H1 (cell line): ENCODE data around the gene OR9K2. TPM values are rescaled to one million over a fixed set of nuclear protein-coding genes. Genes with fewer than 3 reads are reported as not detected.
A peak's percentile ranks its signal among the peaks of the same experiment; 100 is the strongest.

Experiments used
- CTCF ChIA-PET: fragments of 300-600 bp; sonication (Branson Sonifier 250); formaldehyde crosslinking; loops from one replicate; lab custom pipeline; 2021; ENCODE audit not compliant: partially characterized antibody; lab: Charles Lee
- POLR2A ChIA-PET: fragments of 300-600 bp; sonication (Branson Sonifier 250); formaldehyde crosslinking; loops from one replicate; lab custom pipeline; 2021; ENCODE audit warnings: inconsistent platforms; ENCODE audit not compliant: partially characterized antibody; lab: Charles Lee
- DNase-seq, 2 experiments: peaks; one replicate each; pipeline versions ENCODE4 v3.0.0 to v3.0.0-alpha.2; 2010 to 2022; ENCODE audit warnings: low spot score in 2 of 2, low read depth in 1 of 2, mixed read lengths in 1 of 2
- FAIRE-seq: peaks from 2 replicates; lab custom pipeline; 2011; peaks lifted over from hg19 to GRCh38; lab: Jason Lieb, UNC
- H2AFZ ChIP-seq: 2 replicates; pipeline ENCODE4 v1.8.1; 2012; ENCODE audit warnings: low read length, inconsistent platforms
- H2AK5ac ChIP-seq: 2 replicates; pipeline ENCODE4 v1.6.1; 2013; ENCODE audit warnings: low read depth, low read length
- H2BK120ac ChIP-seq: replicated peaks from 2 replicates; pipeline ENCODE3; 2013; ENCODE audit warnings: low read depth, low read length, inconsistent platforms
- H2BK12ac ChIP-seq: 2 replicates; pipeline ENCODE4 v1.6.1; 2013; ENCODE audit warnings: low read depth, low read length
- H2BK15ac ChIP-seq: 2 replicates; pipeline ENCODE4 v1.6.1; 2013; ENCODE audit warnings: low read length
- H2BK20ac ChIP-seq: 2 replicates; pipeline ENCODE4 v1.6.1; 2013; ENCODE audit warnings: low read length
- H2BK5ac ChIP-seq: 2 replicates; pipeline ENCODE4 v1.6.1; 2013; ENCODE audit warnings: low read depth, low read length
- H3K14ac ChIP-seq: 2 replicates; pipeline ENCODE4 v1.6.1; 2013; ENCODE audit warnings: inconsistent platforms; ENCODE audit not compliant: insufficient read length
- H3K18ac ChIP-seq: 2 replicates; pipeline ENCODE4 v1.6.1; 2013; ENCODE audit warnings: low read length; ENCODE audit errors: extremely low read depth
- H3K23ac ChIP-seq: 2 replicates; pipeline ENCODE4 v1.6.1; 2013; ENCODE audit warnings: inconsistent platforms; ENCODE audit not compliant: insufficient read length
- H3K23me2 ChIP-seq: 2 replicates; pipeline ENCODE4 v1.6.1; 2013; ENCODE audit warnings: low read depth, low read length
- H3K27ac ChIP-seq: 2 replicates; pipeline ENCODE4 v1.6.1; 2011; ENCODE audit warnings: low read depth, low read length, inconsistent platforms
- H3K27me3 ChIP-seq, 4 experiments: replicated peaks in 1 of 4; 1 replicate in 1 of 4; 2 replicates in 3 of 4; pipeline versions ENCODE4 v1.6.1 to v1.8.1; 2011 to 2013; ENCODE audit warnings: low read length in 3 of 4, mild to moderate bottlenecking in 3 of 4, inconsistent platforms in 2 of 4, mixed read lengths in 2 of 4, moderate library complexity in 1 of 4; ENCODE audit not compliant: control insufficient read depth in 3 of 4, insufficient read depth in 3 of 4; ENCODE audit errors: extremely low read depth in 1 of 4
- H3K36me3 ChIP-seq, 4 experiments: 2 replicates each; pipeline versions ENCODE4 v1.6.1 to v1.8.1; 2011 to 2013; ENCODE audit warnings: mild to moderate bottlenecking in 4 of 4, low read length in 3 of 4, moderate library complexity in 2 of 4, control low read depth in 1 of 4, inconsistent platforms in 1 of 4; ENCODE audit not compliant: insufficient read depth in 4 of 4, control insufficient read depth in 2 of 4
- H3K4ac ChIP-seq: replicated peaks from 2 replicates; pipeline ENCODE3; 2013; ENCODE audit warnings: low read length, low read depth, mixed read lengths, inconsistent platforms; ENCODE audit not compliant: insufficient read length
- H3K4me1 ChIP-seq, 4 experiments: replicated peaks in 1 of 4; 1 replicate in 1 of 4; 2 replicates in 3 of 4; pipeline versions ENCODE4 v1.6.1 to v1.8.1; 2011 to 2013; ENCODE audit warnings: low read length in 3 of 4, inconsistent platforms in 2 of 4, mixed read lengths in 1 of 4; ENCODE audit not compliant: insufficient read depth in 4 of 4, control insufficient read depth in 3 of 4
- H3K4me2 ChIP-seq, 2 experiments: 2 replicates each; pipeline versions ENCODE4 v1.6.1 to v1.8.1; 2011 to 2013; ENCODE audit warnings: low read depth in 2 of 2, low read length in 2 of 2, control low read depth in 1 of 2, inconsistent platforms in 1 of 2, mild to moderate bottlenecking in 1 of 2; ENCODE audit not compliant: insufficient read depth in 1 of 2
- H3K4me3 ChIP-seq, 4 experiments: fragments of 200-600, 300-600 bp in 1 of 4; sonication (generic), shearing (Covaris generic), sonication (Bioruptor Twin) in 1 of 4; 2 replicates each; pipeline versions ENCODE4 v1.5.1 to v1.8.1; 2011 to 2016; ENCODE audit warnings: low read length in 4 of 4, low read depth in 3 of 4, control low read depth in 2 of 4, inconsistent platforms in 2 of 4, mild to moderate bottlenecking in 2 of 4, mixed read lengths in 1 of 4, moderate library complexity in 1 of 4; ENCODE audit not compliant: insufficient read depth in 2 of 4; ENCODE audit errors: extremely low read depth in 1 of 4
- H3K56ac ChIP-seq: replicated peaks from 2 replicates; pipeline ENCODE3; 2013; ENCODE audit warnings: low read depth, mild to moderate bottlenecking, mixed read lengths, low read length, inconsistent platforms; ENCODE audit not compliant: insufficient read length
- H3K79me1 ChIP-seq: 2 replicates; pipeline ENCODE4 v1.6.1; 2013; ENCODE audit warnings: low read depth, low read length, control low read depth
- H3K79me2 ChIP-seq, 2 experiments: 2 replicates each; pipeline versions ENCODE4 v1.6.1 to v1.8.1; 2012 to 2013; ENCODE audit warnings: low read length in 2 of 2, mild to moderate bottlenecking in 2 of 2, inconsistent platforms in 1 of 2; ENCODE audit not compliant: insufficient read depth in 2 of 2, control insufficient read depth in 1 of 2
- H3K9ac ChIP-seq, 4 experiments: replicated peaks in 1 of 4; 1 replicate in 1 of 4; 2 replicates in 3 of 4; pipeline versions ENCODE4 v1.6.1 to v1.8.1; 2011 to 2013; ENCODE audit warnings: low read depth in 3 of 4, low read length in 3 of 4, control low read depth in 2 of 4, mild to moderate bottlenecking in 2 of 4, moderate library complexity in 2 of 4, inconsistent platforms in 1 of 4; ENCODE audit errors: extremely low read depth in 1 of 4
- H3K9me3 ChIP-seq, 2 experiments: 2 replicates each; pipeline versions ENCODE4 v1.6.1 to v1.8.1; 2012 to 2013; ENCODE audit warnings: mild to moderate bottlenecking in 2 of 2, moderate library complexity in 2 of 2, control low read depth in 1 of 2, inconsistent platforms in 1 of 2, low read depth in 1 of 2, low read length in 1 of 2, mixed read lengths in 1 of 2; ENCODE audit not compliant: insufficient read depth in 2 of 2
- H4K20me1 ChIP-seq, 2 experiments: replicated peaks in 1 of 2; 2 replicates each; pipeline versions ENCODE3 to v1.8.1; 2011 to 2013; ENCODE audit warnings: inconsistent platforms in 2 of 2, low read length in 2 of 2, mild to moderate bottlenecking in 1 of 2; ENCODE audit not compliant: insufficient read depth in 2 of 2, control insufficient read depth in 1 of 2
- H4K5ac ChIP-seq: 2 replicates; pipeline ENCODE4 v1.6.1; 2013; ENCODE audit warnings: low read length, low read depth, mixed read lengths, inconsistent platforms; ENCODE audit not compliant: insufficient read length
- H4K8ac ChIP-seq: 2 replicates; pipeline ENCODE4 v1.8.0; 2013; ENCODE audit warnings: mild to moderate bottlenecking, moderate library complexity, low read length, inconsistent platforms; ENCODE audit not compliant: insufficient read depth; ENCODE audit errors: extremely low read depth
- H4K91ac ChIP-seq: replicated peaks from 2 replicates; pipeline ENCODE3; 2013; ENCODE audit warnings: low read length, mixed read lengths, inconsistent platforms; ENCODE audit not compliant: insufficient read length
- WGBS, 2 experiments: shearing (Covaris generic) in 1 of 2; methylation state at CpG; one replicate each; pipeline versions ENCODE4 v1.1.6 to v1.1.7; 2013 to 2015; ENCODE audit warnings: low lambda C conversion rate in 2 of 2, mixed read lengths in 2 of 2, inconsistent platforms in 1 of 2, low coverage in 1 of 2, missing lambda C conversion rate in 1 of 2; ENCODE audit not compliant: insufficient replicate concordance in 2 of 2, insufficient coverage in 1 of 2, insufficient read length in 1 of 2; ENCODE audit errors: extremely low coverage in 1 of 2, missing lambda C conversion rate in 1 of 2; 5-methylcytosine and 5-hydroxymethylcytosine counted together
- polyA plus RNA-seq, 7 experiments: library from polyadenylated mRNA; depleted of rRNA in 3 of 7; stranded (reverse) in 5 of 7; unstranded in 2 of 7; fragments of >200 nt in 5 of 7; fragments of 200-250 nt in 2 of 7; gene quantifications; 1 replicate in 5 of 7; 2 replicates in 1 of 7; 4 replicates in 1 of 7; pipeline versions ENCODE4 v1.2.1 to v1.2.3, GENCODE V29; 2011 to 2013; ENCODE audit warnings: missing spikeins in 2 of 7, mixed read lengths in 2 of 7
- total RNA-seq: library from RNA; stranded (reverse); fragmentation: NEBNext Ultra II Directional; extraction: Animal tissue kit (Norgen Biotek cat#: 25700); gene quantifications from 2 replicates; pipeline ENCODE4 v1.2.1, GENCODE V29; 2021

OR9K2 gene
- total and polyA plus RNA-seq, 2 of the 8 experiments (the other 6 are each of a cell fraction or from before 2014, with no cell fraction given), result not detected

DNA sequence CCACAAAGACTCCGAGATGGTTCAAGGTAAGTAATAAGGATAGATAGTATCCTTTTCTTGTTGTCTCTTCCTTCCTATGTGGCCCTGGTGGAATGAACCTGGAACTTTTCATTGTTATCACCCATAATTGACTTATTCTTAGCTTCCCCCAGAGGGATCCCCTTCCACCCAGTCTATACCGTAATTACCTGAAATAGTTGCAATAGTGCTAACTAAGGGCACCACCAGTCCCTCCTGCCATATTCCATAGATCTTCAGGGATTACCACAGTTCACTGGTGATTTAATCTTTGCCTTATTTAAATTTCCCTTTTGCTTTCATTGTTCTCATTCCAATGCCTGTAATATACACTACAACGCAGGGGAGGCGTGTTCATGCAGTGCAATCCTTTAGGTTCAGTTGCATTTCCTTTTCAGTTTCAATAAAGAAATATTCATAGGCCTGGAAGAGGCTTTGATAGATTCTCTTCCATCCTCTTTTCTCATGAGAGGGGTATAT, 13.8 kb upstream of the OR9K2 start:
- POLR2A ChIA-PET, result no interaction called here

More for the DNA sequence above, 13.8 kb upstream of the OR9K2 start:
- peak; percentile 45 for FAIRE-seq
- no peaks in the 10 kb centered on the region for H4K20me1 ChIP-seq
- no peaks in the 10 kb centered on the region for H3K79me1 ChIP-seq
- H2BK12ac ChIP-seq, result no peak overlapping the region
- H3K56ac ChIP-seq, result no peak overlapping the region
- no peaks in the 10 kb centered on the region for H3K9me3 ChIP-seq
- H4K8ac ChIP-seq, result no peak overlapping the region
- H3K4me3 ChIP-seq, result no peak overlapping the region; a peak in 1 of 8 replicates
- no peak overlapping the region for H2AFZ ChIP-seq
- no peaks in the 10 kb centered on the region for H3K23me2 ChIP-seq
- no peak overlapping the region for H3K23ac ChIP-seq
- no peak overlapping the region for H2BK120ac ChIP-seq
- H4K5ac ChIP-seq, result no peak overlapping the region
- no peaks in the 10 kb centered on the region; a peak in 1 of 8 replicates for H3K36me3 ChIP-seq
- no peaks in the 10 kb centered on the region for H3K27me3 ChIP-seq
- 0 out of 7 replicates have a peak, but pooled peaks cover 0 to 3% (median 0%) of the 10 kb centered on the region in 4 experiments for H3K4me1 ChIP-seq
- no peak for DNase-seq
- no peak overlapping the region for H3K4ac ChIP-seq
- H3K27ac ChIP-seq, result no peak overlapping the region
- H3K79me2 ChIP-seq, result no peaks in the 10 kb centered on the region
- 68% methylated on average over 4 of the region's 4 CpGs; no CpG with 5 or more reads in 1 of the 2 experiments for WGBS, 2 experiments
- no peak overlapping the region for H4K91ac ChIP-seq
- no peak overlapping the region for H3K9ac ChIP-seq
- H3K4me2 ChIP-seq, result no peak overlapping the region
- no peak overlapping the region for H2BK15ac ChIP-seq
- H3K14ac ChIP-seq, result no peak overlapping the region
- no peak overlapping the region for H2AK5ac ChIP-seq
- CTCF ChIA-PET, result interaction anchor here (0.6 to 1.3 kb wide), 4 partner anchors 21 to 482 kb away, joined by 3 to 4 read pairs (median 3); no protein-coding TSS in a partner anchor
- H3K18ac ChIP-seq, result no peak overlapping the region
- H2BK5ac ChIP-seq, result no peak overlapping the region
- no peak overlapping the region for H2BK20ac ChIP-seq
